SK-N-SH treated with all-trans-retinoic acid at 6 μM for 48 hours (cell line): ENCODE data around the gene JARID2.

Source experiments
- ATAC-seq: fragments of 200-7000 bp; cut with Tn5 transposase; 3 replicates; pipeline ENCODE4 v1.9.1; 2020; ENCODE audit warnings: mild to moderate bottlenecking, moderate library complexity
- BACH2 ChIP-seq: fragments of 250-450 bp; sonication (Bioruptor Pico); IDR thresholded peaks from 2 replicates; pipeline ENCODE4 v1.9.0; 2021; ENCODE audit warnings: mild to moderate bottlenecking, borderline replicate concordance
- CSDC2 ChIP-seq: fragments of 250-450 bp; sonication (Bioruptor Pico); IDR thresholded peaks from 2 replicates; pipeline ENCODE4 v1.5.0; 2020; ENCODE audit warnings: mild to moderate bottlenecking, moderate library complexity
- CSRNP3 ChIP-seq: fragments of 250-450 bp; sonication (Bioruptor Pico); IDR thresholded peaks from 2 replicates; pipeline ENCODE4 v1.5.1; 2021; ENCODE audit warnings: mild to moderate bottlenecking, moderate library complexity
- ESRRG ChIP-seq: fragments of 250-450 bp; sonication (Bioruptor Pico); IDR thresholded peaks from 2 replicates; pipeline ENCODE4 v1.6.1; 2021; ENCODE audit warnings: mild to moderate bottlenecking
- GLIS3 ChIP-seq: fragments of 250-450 bp; sonication (Bioruptor Pico); IDR thresholded peaks from 2 replicates; pipeline ENCODE4 v1.5.0; 2020; ENCODE audit warnings: mild to moderate bottlenecking, moderate library complexity
- ISL1 ChIP-seq: fragments of 250-450 bp; sonication (Bioruptor Pico); IDR thresholded peaks from 2 replicates; pipeline ENCODE4 v2.1.2; 2022; ENCODE audit warnings: mild to moderate bottlenecking, moderate library complexity
- OSR1 ChIP-seq: fragments of 250-450 bp; sonication (Bioruptor Pico); IDR thresholded peaks from 2 replicates; pipeline ENCODE4 v1.8.0; 2022; ENCODE audit warnings: moderate library complexity, mild to moderate bottlenecking, inconsistent platforms
- PATZ1 ChIP-seq: fragments of 250-450 bp; sonication (Bioruptor Pico); IDR thresholded peaks from 2 replicates; pipeline ENCODE4 v1.8.0; 2020; ENCODE audit warnings: mild to moderate bottlenecking, moderate library complexity, borderline replicate concordance
- PPARA ChIP-seq: fragments of 250-450 bp; sonication (Bioruptor Pico); IDR thresholded peaks from 2 replicates; pipeline ENCODE4 v1.5.0; 2020; ENCODE audit warnings: mild to moderate bottlenecking, borderline replicate concordance
- RARB ChIP-seq: fragments of 250-450 bp; sonication (Bioruptor Pico); IDR thresholded peaks from 2 replicates; pipeline ENCODE4 v1.8.0; 2021; ENCODE audit warnings: mild to moderate bottlenecking, moderate library complexity
- SNAI2 ChIP-seq: fragments of 250-450 bp; sonication (Bioruptor Pico); IDR thresholded peaks from 2 replicates; pipeline ENCODE4 v1.5.0; 2020; ENCODE audit warnings: mild to moderate bottlenecking, moderate library complexity
- TCF4 ChIP-seq: fragments of 250-450 bp; sonication (Bioruptor Pico); IDR thresholded peaks from 2 replicates; pipeline ENCODE4 v1.8.0; 2021; ENCODE audit warnings: mild to moderate bottlenecking, moderate library complexity, borderline replicate concordance
- TOX ChIP-seq: fragments of 250-450 bp; sonication (Bioruptor Pico); IDR thresholded peaks from 2 replicates; pipeline ENCODE4 v1.8.0; 2021; ENCODE audit warnings: mild to moderate bottlenecking, moderate library complexity, borderline replicate concordance
- ZC3H10 ChIP-seq: fragments of 250-450 bp; sonication (Bioruptor Pico); IDR thresholded peaks from 2 replicates; pipeline ENCODE4 v1.5.1; 2021; ENCODE audit warnings: mild to moderate bottlenecking, moderate library complexity
- ZFP3 ChIP-seq: fragments of 250-450 bp; sonication (Bioruptor Pico); IDR thresholded peaks from 2 replicates; pipeline ENCODE4 v1.5.0; 2020; ENCODE audit warnings: mild to moderate bottlenecking, moderate library complexity
- ZFP30 ChIP-seq: fragments of 450-650 bp; formaldehyde crosslinking; IDR thresholded peaks from 2 replicates; pipeline ENCODE4 v1.5.0; 2022; ENCODE audit warnings: mild to moderate bottlenecking, moderate library complexity
- ZNF565 ChIP-seq: fragments of 450-650 bp; formaldehyde crosslinking; conservative IDR thresholded peaks from 2 replicates; pipeline ENCODE4 v1.5.0; 2020; ENCODE audit warnings: low read depth, mild to moderate bottlenecking, moderate library complexity
- ZNF70 ChIP-seq: fragments of 450-650 bp; formaldehyde crosslinking; IDR thresholded peaks from 2 replicates; pipeline ENCODE4 v1.5.0; 2020; ENCODE audit warnings: mild to moderate bottlenecking, moderate library complexity
- ZNF8 ChIP-seq: fragments of 450-650 bp; formaldehyde crosslinking; IDR thresholded peaks from 2 replicates; pipeline ENCODE4 v1.5.0; 2020; ENCODE audit warnings: mild to moderate bottlenecking, moderate library complexity
- TF ChIP-seq, protein P1 (sequence below): fragments of 250-450 bp; sonication (Bioruptor Pico); IDR thresholded peaks from 2 replicates; pipeline ENCODE4 v1.8.0; 2021; ENCODE audit warnings: low read depth, mild to moderate bottlenecking, moderate library complexity, borderline replicate concordance
- TF ChIP-seq, protein P2 (sequence below): fragments of 250-450 bp; sonication (Bioruptor Pico); IDR thresholded peaks from 2 replicates; pipeline ENCODE4 v1.5.1; 2020; ENCODE audit warnings: low read depth, mild to moderate bottlenecking, moderate library complexity

Gene JARID2

DNA sequence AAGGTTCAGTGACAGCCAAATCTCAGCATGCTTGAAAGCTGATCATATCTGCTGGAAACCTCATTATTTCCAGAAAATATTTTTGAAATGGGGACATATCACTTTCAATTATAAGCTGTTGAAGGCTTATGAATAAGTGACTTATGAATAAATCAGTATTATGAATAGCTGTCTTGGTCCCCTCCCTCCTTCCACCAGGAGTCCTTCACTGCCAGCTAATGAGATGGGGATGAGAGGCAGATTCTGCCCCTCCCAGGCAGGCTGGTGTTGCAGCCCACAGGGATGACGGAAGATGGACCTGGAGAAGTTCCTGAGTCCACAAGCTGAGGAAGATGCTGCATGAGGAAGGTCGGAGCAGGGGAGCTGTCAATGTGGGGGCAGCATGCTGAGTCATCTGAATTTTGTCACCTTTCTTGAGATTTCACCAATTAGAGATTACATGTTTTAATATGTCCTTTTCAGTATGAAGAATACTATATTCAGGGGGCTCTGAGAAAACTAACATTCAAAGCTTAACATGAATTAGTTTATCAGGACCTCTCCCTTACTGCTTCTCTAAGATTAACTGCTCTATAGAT is 304.8 kb downstream of the JARID2 start:
- no peak for TF ChIP-seq RARB
- no peak for TF ChIP-seq ZC3H10 (CRISPR knock-in tag)
- no peak for TF ChIP-seq BACH2
- no peak for TF ChIP-seq ZNF8 (CRISPR knock-in tag)
- no peak for TF ChIP-seq ZFP30 (CRISPR knock-in tag)
- TF ChIP-seq ISL1, result no peak
- no peak for TF ChIP-seq ZNF70 (CRISPR knock-in tag)
- no peak for TF ChIP-seq PPARA (CRISPR knock-in tag)
- TF ChIP-seq CSRNP3, result no peak
- no peak for TF ChIP-seq PATZ1 (CRISPR knock-in tag)
- TF ChIP-seq OSR1 (CRISPR knock-in tag), result no peak
- TF ChIP-seq, protein P1, sequence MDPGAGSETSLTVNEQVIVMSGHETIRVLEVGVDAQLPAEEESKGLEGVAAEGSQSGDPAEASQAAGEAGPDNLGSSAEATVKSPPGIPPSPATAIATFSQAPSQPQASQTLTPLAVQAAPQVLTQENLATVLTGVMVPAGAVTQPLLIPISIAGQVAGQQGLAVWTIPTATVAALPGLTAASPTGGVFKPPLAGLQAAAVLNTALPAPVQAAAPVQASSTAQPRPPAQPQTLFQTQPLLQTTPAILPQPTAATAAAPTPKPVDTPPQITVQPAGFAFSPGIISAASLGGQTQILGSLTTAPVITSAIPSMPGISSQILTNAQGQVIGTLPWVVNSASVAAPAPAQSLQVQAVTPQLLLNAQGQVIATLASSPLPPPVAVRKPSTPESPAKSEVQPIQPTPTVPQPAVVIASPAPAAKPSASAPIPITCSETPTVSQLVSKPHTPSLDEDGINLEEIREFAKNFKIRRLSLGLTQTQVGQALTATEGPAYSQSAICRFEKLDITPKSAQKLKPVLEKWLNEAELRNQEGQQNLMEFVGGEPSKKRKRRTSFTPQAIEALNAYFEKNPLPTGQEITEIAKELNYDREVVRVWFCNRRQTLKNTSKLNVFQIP, result no peak
- no peak for TF ChIP-seq TCF4 (CRISPR knock-in tag)
- no peak for TF ChIP-seq ZNF565 (CRISPR knock-in tag)
- ATAC-seq, result no peak

DNA sequence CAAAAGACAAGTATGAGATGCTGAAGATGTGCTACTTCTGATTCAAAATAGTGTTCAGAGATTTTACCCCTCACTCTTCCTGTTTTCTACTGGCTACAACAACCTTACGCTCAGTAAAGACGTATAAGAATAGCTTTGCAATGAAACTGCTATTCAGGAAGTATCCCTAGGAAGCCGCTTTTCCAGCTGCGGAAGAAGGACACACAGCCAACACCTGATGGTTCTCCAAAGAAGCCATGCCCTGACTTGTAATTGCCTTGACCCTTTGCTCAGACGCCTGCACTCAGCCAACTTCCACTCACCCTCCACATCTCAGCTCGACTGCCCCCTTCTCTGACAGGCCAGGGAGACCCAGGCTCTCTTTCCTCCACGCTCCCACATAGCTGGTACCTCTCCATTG is 305.4 kb downstream of the JARID2 start:
- no peak for ATAC-seq
- no peak for TF ChIP-seq SNAI2 (CRISPR knock-in tag)
- no peak for TF ChIP-seq BACH2
- no peak for TF ChIP-seq OSR1 (CRISPR knock-in tag)

DNA sequence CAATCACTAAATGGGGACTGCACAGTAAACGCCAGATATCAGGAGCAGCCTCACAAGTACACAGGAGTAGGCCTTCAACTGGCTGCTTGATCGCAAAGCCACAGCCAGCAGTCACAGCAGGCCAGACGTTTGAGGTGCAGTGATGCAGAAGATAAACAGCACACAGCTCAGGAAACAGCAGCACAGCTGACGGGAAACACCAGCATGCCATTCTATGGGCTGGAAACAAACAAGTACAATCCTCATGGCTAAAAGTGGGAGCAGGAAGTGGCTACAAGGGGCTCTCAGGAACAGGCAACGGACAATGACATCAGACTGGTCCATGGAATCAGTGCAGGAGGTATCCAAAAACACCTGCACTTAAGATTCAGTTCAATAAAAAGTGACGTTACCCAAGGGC is 305.9 kb downstream of the JARID2 start:
- TF ChIP-seq TOX (no peak), BACH2 (no peak), SNAI2 (CRISPR knock-in tag) (no peak), ZFP30 (CRISPR knock-in tag) (no peak), ZC3H10 (CRISPR knock-in tag) (no peak), ESRRG (CRISPR knock-in tag) (no peak), PPARA (CRISPR knock-in tag) (no peak), GLIS3 (CRISPR knock-in tag) (no peak), ISL1 (no peak), TCF4 (CRISPR knock-in tag) (no peak), CSDC2 (CRISPR knock-in tag) (no peak), ZNF8 (CRISPR knock-in tag) (no peak), OSR1 (CRISPR knock-in tag) (no peak), ZFP3 (CRISPR knock-in tag) (no peak), CSRNP3 (no peak)
- TF ChIP-seq, all 23 proteins: peak for 0
- ATAC-seq, result no peak

DNA sequence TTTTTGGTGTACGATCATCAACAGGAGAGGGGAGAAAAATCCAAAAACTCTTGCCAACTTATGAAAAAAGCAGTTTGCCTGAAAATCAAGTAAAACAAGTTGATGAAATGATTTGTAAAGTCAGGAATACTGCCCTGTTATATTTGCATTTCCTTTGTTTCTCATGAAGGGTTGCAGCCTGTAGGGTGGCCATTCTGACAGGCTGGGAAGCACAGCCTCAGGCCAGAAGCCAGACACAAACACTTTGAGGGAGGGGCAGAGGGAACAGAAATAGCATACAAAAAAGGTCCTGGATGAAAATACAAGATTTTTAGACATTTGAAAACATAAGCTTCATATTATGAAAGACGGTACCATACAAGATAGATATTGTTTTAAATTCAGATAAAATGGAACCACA is 307.2 kb downstream of the JARID2 start:
- TF ChIP-seq ZFP30 (CRISPR knock-in tag) (no peak), ZNF70 (CRISPR knock-in tag) (no peak), ZNF8 (CRISPR knock-in tag) (no peak), CSDC2 (CRISPR knock-in tag) (no peak), PATZ1 (CRISPR knock-in tag) (no peak), ISL1 (no peak), ZFP3 (CRISPR knock-in tag) (no peak), TOX (no peak), ESRRG (CRISPR knock-in tag) (no peak)
- TF ChIP-seq, protein P2, sequence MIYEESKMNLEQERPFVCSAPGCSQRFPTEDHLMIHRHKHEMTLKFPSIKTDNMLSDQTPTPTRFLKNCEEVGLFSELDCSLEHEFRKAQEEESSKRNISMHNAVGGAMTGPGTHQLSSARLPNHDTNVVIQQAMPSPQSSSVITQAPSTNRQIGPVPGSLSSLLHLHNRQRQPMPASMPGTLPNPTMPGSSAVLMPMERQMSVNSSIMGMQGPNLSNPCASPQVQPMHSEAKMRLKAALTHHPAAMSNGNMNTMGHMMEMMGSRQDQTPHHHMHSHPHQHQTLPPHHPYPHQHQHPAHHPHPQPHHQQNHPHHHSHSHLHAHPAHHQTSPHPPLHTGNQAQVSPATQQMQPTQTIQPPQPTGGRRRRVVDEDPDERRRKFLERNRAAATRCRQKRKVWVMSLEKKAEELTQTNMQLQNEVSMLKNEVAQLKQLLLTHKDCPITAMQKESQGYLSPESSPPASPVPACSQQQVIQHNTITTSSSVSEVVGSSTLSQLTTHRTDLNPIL, result no peak
- no peak for ATAC-seq
